Coronary artery (tissue), 2 donors: ENCODE results near the gene FGGY.

Experiments used
- DNase-seq: peaks from one replicate; pipeline ENCODE4 v3.0.0-alpha.2; 2017; ENCODE audit warnings: low spot score
- H3K27ac ChIP-seq, 2 donors: fragments of 200-600 bp; sonication (generic); one replicate each; pipeline ENCODE4 v1.5.1; 2016 to 2019
- H3K4me3 ChIP-seq: fragments of 200-600 bp; sonication (generic); 2 replicates; pipeline ENCODE4 v1.5.1; 2016; ENCODE audit warnings: mild to moderate bottlenecking, moderate library complexity
- CTCF ChIP-seq: fragments of 200-600 bp; sonication (generic); IDR thresholded peaks from one replicate; pipeline ENCODE4 v1.5.1; 2019; ENCODE audit warnings: antibody characterized with exemption

FGGY gene

GRCh38 chr1:59516881-59517280 is 220.0 kb downstream of the FGGY start:
- H3K27ac ChIP-seq: peak overlapping the region in 1 of 2 donors; percentile 28
- no peak overlapping the region for H3K4me3 ChIP-seq
- no peak for DNase-seq
- TF ChIP-seq CTCF: no peak

- TF ChIP-seq CTCF: no peak
- H3K4me3 ChIP-seq: no peak overlapping the region
- no peak for DNase-seq
- peak overlapping the region in 1 of 2 donors; percentile 82 for H3K27ac ChIP-seq
These were observed 223.3 kb downstream of the FGGY start for GRCh38 chr1:59520194-59520593.

- no peak for TF ChIP-seq CTCF
- H3K27ac ChIP-seq: peak overlapping the region; percentile 80 to 82
These were observed 224.0 kb downstream of the FGGY start for GRCh38 chr1:59520827-59521418.

GRCh38 chr1:59521456-59521855 is 224.6 kb downstream of the FGGY start:
- Histone ChIP-seq H3K27ac (peak overlapping the region; percentile 80 to 82), H3K4me3 (no peak overlapping the region)
- no peak for DNase-seq
- TF ChIP-seq CTCF: no peak

More at GRCh38 chr1:59520827-59521418, 224.0 kb downstream of the FGGY start:
- peak overlapping the region; percentile 35 for H3K4me3 ChIP-seq
- no peak for DNase-seq

GRCh38 chr1:59522925-59523505 is 226.1 kb downstream of the FGGY start:
- no peak for DNase-seq
- H3K4me3 ChIP-seq: no peak overlapping the region
- no peak overlapping the region for H3K27ac ChIP-seq
- no peak for TF ChIP-seq CTCF

- Histone ChIP-seq H3K27ac (no peak overlapping the region), H3K4me3 (no peak overlapping the region)
- DNase-seq: no peak
- no peak for TF ChIP-seq CTCF
These were observed 227.0 kb downstream of the FGGY start for GRCh38 chr1:59523745-59524450.

- DNase-seq: no peak
- no peak overlapping the region for H3K4me3 ChIP-seq
- no peak overlapping the region for H3K27ac ChIP-seq
- no peak for TF ChIP-seq CTCF
These were observed 229.3 kb downstream of the FGGY start for GRCh38 chr1:59526240-59526639.
